Activated CD8-positive, alpha-beta memory T cell treated with anti-CD3 and anti-CD28 coated beads for 24 hours (primary cell): ENCODE results near the gene FAM174B.

ENCODE experiments used
- DNase-seq: peaks from one replicate; pipeline ENCODE4 v3.0.0-alpha.2; 2020

The FAM174B gene

DNA sequence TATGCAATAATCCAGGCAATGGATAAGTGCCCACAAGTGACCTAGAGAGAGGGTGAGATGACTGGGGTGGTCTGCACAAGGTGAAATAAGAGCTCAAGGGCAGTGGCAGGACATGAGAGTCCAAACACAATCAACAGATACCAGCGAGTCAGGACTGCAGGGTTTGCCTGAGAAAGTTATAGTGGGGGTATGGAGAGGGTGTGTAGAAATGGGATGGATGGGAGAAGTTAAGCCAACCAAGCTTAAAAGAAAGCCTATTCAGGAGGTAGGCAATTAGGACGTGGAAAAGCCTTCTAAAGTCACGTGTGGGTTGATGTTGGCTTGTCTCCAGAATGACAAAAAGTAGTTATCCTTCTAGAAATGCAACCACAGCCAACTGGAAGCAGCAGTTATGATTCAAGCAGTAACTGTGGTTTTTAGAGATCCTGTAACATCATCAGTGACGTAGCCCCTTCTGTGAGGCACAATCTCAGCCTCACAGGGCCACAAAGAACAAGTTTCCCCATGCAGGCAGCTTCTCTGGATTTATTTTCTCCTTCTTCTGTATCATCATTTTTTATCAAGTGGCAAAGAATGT, 56.1 kb downstream of the FAM174B start:
- no peak for DNase-seq

DNA sequence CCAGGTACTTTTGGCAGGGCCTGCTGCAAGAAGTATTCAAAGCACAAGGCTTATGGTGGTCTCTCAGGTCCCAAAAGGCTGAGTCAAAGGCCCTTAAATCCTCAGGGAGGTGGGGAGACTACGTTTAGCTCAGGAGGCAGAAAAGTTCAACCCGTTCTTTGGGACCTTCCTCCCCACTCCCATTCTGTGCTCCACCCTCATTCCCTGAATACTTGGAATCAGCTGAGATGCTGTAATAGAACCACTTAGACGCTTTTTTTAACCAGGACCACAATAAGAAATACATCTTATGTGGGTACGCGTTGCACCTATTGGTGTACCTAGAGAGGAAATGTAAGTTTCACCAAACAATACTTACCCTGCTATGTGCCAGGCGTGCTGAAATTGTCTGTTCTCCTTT, 58.0 kb downstream of the FAM174B start:
- DNase-seq, result no peak

DNA sequence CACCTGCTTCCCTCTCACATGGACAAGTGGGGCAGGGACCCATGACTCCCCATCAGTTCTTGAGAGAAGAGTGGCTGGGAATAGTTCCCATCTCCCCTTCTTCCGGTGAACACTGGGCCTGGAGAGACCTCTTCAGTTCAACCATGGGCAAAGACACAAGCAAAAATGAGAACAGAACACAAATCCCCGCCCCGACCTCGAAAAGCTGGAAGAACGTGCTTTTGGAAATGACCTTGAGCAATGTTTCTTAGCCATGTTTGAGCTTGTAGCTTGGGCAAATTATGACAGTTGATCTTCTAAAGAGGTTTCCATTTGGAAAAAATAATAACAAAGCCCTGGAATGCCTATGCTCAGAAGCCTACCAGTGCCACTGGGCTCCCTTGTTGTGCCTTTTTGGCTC, 59.0 kb downstream of the FAM174B start:
- DNase-seq, result no peak

DNA sequence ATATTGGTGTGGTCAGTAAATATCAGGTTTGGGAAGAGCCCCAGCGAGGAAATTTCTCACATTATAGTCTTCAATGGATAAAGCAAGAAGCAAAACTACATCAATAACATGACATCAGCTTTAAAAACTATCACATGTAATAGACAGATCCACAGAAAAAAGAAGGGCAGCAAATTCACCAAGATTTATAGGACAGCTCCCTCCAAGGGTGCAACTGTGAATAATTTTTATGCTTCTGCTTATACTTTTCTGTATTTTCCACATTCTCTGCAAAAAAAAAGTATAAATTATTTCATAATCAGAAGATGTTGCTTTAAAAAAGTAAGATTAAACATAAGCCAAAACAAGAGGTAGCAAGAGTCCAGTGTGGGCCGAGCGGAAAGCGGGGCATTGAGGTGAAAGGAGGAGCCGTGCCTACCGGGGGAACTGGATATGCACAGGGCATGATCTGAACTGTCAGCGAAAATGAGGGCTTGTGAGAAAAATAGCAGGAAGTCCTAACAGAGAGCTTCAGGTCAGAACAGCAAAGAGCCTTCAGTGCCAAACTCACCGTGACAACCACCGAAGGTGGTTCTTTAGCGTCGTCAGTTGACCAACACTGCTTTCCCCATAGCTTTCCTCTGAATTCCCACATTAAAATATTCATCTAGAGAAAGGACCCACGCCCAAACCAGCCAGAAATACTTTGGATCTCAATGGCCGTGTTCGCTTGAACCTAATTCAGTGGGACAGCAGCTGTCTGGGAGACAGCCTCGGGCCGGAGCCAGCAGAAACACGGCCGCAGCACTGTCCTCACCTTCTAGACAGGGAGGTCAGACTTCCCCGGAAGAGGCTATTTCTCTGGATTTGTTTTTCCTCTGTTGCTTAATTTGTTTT, 59.8 kb downstream of the FAM174B start:
- no peak for DNase-seq

DNA sequence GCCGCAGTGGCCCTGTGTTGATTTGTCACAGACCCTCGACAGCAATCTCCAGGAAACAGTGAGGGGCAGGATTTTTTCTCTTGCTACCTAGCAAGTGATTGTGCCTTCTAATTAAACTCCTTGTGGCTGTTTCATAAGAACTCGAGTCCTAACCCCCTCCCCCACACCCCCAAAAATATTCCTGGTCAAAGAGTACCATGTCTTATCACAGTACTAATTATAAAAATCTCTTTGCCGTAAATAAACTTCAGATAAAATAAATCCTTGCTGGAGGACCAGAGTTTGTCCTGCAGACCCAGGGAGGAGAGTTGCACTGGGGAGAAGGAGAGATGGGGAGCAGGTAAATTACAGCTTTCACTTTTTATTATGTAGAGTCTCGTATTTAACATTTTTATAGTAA, 64.3 kb downstream of the FAM174B start:
- DNase-seq, result no peak

DNA sequence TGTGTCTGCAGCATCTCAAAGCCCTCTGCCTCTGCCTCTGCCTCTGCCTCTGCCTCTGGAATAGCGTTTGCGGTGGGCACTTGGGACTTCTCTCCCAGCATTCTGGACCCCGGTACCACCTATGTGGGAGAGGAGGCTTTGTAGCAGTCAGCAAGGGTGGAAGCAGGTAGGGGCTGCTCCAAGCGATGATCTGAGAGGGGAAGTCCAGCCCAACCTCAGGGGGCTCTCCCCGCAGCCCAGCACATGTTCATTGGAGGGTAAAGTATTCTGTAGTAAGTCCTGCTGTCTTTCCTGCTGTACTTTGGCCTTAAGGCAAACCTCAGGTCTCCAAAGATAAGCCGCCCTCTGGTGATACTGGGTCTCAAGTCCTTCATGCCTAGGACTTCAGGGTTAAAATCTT, 68.6 kb downstream of the FAM174B start:
- no peak for DNase-seq

DNA sequence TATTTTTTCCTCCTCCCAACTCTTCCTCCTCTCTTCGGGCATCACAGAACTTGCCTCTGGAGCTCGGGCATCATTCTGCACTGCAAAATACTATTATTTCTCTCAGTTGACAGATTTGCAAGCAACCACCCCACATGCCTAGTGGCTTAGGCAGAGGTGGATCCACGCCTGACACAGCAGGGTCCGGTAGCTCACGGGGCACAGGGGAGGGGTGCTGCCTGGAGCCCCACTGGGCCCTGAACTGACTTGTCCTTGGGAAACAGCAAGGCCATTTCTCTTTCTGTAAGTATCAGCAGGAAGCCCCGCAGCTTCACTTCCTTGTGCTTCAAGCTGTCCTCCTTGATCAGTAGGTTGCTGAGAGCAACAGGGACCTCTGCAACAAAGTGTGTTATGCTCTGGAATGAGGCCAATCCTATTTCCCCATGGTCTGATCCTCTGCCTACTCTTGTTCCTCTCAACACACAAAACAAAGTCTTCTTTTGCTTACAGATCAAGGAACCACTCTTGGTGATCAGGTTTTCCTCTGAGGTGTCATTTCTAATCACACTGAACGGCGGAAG, 69.1 kb downstream of the FAM174B start:
- no peak for DNase-seq

DNA sequence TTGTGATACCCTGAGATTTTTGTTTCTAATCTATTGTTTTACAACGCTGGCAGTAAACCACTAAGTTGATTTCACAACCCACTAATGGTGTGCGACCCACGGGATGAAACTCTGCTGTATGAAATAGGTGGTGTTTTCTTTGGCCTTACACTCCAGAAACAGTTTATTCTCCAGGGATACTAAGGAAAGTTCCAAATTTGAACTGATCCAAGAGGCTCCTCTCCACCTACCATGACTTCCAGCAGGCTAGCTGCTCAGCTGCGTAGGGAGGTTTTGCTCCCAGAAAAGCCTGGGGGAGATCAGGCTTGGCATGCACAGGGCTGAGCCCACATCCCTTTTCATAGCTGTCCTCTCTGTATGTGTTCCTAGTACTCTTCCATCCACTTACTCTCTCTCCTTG, 71.5 kb downstream of the FAM174B start:
- no peak for DNase-seq

DNA sequence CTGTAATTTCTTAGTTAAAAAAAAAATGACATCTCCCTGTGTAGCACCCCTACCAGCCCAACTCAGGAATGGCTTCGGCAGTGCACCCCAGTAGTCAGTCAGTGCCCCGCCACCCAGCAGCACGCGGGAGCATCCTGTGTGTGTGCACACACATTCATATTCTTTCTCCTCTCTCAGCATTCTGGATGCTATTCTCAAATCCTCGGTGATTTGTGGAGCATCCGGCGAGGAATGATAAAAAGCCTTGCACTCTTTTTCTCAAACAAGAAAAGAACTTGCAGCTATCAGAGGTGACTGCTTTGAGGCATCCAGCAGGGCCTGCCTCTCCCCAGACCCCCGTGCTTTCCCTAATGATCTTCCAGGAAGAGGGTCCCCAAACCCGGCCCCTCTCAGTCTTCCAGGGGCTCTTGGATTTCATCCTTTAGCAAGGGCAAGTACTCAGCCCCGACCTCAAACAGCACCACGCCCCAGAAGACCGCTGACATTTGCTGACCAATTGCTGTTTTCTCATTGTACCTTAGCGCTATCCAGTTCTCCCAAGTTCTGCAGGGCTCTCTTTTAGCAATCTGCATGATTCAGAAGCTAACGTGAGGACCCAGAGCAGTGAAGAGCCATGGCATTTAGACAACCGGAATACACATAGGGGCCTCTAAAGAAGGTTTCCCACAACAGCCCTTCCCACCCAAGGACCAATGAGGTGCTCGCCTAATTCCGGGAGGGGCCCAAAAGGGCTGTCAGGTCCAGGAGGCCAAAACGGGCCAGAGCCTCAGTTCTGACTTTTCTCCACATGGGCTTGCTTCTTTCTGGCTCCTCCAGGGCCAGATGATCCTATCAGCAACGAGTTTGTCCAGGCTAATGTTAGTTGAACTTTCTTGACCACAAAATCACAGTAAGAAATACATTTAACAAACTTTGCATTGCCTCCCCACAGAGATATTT, 72.2 kb downstream of the FAM174B start:
- DNase-seq, result no peak

DNA sequence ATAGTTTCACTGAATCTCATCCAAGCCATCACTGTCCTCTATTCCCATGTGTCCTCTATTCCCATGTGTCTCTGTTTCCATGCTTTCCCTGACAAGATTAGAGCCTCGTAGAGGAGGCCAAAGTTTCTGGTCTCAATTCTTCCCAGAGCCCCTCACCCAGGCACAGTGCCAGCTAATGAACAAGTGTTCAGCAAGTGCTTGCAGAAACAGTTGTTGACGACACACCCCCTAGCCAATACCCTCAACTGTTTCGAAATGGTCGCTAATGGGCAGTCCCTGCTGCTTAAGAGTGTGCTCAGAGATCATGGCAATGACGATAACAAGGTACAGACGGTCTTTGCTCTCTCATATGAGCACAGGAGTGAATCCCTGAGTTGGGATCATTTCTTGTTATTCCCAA, 73.4 kb downstream of the FAM174B start:
- no peak for DNase-seq

DNA sequence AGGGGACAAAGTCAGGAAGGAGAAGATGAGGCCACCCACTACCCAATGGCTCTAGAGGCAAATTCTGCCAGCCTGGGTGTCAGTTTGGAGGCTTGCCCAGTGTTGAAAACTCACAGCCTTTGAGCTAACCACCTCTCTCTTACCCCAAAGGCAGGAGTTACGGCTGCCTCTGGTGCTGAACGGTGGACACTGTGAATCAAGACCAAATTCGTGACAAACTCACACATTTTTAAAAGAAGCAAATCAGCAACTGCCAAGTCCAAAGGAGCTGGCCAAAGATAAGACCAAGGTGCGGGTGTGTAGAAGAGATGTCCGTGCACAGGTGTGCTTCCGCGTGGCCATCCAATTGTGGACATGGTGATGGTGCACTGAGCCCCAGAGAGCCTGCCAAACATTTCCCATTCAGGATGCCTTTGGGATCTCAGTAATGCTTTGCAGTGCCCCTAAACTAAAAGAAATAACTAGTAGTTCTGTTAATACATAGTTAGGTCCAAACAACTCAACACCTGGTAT, 74.6 kb downstream of the FAM174B start:
- peak; percentile 13 for DNase-seq

DNA sequence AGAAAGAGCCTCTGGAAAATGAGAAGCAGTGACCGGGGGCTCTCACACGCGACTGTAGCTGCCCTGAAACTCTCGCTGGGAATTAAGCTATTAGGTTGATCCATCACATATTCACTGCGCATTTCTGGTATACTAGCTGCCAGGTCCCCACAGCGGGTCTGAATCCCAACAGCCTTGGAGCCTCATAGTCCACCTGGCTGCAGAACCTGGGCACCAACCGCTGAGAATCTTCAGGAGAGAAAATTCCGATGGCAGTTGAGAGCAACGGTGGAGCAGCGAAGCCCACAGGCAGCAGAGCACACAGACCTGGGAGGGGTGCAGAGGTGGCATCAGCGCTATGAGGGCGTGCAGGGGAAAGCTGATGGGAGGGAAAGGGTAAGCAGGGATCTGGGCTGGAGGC, 75.1 kb downstream of the FAM174B start:
- DNase-seq, result no peak

DNA sequence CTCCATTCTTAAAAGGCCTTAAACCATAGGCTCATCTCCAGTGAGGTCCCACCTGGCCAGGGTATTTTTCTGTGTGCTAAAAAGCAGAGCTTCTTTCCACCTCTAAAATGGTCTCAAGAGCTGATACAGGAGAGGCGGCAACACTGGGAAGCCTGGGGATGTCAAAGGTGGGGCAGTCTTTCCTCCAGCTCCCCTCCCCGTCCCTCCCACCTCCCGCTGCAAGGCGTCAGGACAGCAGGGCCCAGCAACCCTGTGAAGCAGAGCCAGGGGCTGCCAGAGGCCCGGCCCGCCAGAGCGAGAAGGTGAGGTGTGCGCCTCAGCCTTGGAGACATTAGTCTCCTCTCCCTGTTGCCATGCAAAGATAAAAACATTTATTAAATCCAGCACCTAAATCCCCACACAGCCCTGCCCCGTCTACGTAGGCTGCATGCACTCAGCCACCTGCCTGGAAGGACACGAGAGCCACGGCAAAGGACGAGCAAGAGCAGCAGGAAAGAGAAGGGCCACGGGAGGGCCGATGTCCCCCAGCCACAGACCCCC, 75.6 kb downstream of the FAM174B start:
- peak; percentile 45 for DNase-seq

DNA sequence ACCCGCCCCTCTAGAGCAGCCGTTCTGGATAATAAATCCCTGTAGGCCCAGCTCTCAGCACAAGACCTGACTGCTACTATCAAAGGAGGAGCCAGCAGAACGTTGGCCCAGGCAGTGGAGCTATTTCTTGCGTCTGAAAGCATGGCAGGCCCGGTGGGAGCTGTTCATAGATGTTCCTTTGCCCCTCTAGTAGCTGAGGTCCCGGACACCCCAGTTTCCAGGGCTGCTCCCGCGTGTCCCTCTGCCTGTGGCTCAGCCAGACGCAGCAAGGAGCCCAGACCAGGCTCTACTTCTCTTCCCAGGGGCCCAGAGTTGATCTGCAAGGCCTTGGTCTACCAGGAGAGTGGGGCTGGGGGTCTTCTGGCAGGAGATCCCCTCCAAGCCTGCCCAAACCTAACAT, 76.1 kb downstream of the FAM174B start:
- DNase-seq, result peak; percentile 28

DNA sequence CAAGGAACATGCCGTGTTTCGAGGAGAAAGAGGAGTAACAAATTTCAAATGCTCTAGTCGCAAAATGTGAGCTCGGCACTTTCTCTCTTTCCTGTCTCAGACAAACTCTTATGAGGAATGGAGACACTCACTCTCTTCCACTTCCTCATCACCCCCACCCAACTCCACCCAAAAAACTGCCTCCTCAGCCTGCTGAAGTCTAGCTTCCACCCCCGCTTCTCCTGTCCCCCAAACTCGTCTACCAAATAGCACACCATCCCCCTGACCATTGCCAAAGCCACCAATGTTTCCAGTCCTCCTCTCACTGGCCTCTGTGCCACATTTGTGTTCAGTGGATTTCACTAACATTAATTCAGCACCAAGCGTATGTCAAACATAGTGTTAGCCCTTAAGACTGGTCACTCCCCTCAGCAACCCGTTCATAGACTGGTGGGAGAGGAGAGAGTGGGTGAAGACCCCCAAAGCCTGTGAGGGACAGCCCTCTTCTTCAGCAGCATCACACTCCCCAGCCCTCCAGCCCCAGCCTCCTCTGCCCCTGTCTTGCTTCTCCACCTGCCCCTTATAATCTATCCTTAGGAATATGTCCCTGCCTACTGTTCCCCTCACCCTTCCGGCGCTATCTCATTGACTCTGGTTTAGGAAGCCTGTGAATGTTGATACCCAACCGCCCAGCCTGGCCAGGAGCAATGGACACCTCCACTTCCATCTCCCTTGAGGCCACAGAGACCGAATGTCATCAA, 77.3 kb downstream of the FAM174B start:
- DNase-seq, result peak; percentile 11

DNA sequence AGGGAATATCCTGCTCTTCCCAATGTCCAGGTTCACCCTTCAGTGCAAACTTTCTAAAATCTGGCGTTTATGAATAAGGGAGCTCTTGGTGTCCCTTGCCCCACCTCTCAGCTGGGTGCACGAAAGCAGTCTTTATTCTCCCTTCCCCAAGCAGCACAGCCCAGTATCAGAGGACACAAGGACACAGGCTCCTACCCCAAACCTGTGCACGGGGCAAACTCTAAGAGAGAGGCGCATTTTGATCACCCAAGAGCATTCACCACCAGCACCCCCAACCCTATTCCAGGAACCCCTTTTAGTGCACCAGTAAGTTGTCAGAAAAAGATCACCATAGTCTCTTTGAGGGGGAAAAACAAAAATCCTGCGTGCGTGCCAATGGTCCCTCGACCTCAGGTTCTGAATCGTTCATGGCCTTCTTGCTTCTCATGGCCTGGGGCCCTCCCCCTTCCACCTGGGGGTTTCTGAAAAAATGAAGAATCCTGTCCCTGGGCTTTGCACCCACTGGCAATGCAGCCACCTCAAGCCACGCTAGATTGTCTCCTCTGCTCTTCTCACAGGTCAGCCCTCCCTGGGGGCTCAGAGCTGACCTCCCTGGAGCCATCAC, 78.9 kb downstream of the FAM174B start:
- DNase-seq, result no peak

DNA sequence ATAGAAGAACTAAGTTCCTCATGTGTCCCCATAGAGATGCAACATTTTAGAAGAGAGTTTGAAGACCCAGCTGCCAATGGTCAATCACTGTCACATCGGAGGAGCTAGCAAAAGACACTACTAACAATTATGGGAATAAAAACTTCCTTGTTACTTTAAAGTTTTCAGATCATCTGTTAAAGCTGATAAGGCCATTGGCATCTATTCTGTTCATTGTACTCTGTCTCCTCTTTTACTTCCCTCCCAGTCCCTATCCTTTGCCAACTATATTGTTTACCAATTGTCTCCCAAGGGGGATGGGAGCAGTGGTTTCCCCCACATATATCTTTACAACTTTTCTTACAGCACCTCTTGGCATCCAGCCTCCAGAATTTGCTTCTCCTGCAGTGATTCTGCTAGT, 81.0 kb downstream of the FAM174B start:
- no peak for DNase-seq

DNA sequence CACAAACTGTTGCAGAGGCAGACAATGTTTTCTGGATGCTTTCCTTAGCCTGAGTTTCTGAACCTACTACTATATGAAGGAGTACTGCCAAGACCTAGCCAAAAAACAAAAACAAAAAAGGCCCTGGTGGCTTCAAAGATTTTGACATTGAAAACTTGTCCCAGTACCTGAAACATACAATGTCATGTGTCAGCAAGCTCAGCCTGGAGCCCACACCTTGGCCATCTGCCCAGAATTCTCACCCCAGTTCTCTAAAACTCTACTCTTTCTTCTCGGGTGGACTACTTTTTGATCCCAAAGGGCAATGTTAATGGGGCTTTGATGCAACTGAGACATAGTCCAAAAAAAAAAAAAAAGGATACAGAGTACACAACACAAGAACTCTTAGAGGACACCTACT, 81.4 kb downstream of the FAM174B start:
- no peak for DNase-seq

DNA sequence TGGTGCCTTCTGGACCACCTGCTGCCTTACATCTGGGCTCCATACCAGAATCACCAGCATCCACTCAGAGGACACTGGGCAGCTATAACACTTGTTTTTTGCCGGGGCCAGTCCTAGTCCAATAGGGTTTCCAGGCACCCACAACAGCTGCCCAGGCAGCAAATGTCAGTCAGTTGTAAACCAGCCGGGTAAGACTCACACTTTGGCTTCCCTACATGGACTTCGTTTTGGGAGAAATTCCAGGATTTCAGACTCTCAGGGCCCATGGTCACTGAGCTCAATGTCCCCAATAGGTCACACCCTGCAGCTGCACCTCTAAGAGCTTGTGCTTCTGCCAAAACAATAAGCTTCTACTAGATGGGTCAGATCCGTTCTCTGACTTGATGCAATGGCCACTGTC, 83.8 kb downstream of the FAM174B start:
- DNase-seq, result no peak

DNA sequence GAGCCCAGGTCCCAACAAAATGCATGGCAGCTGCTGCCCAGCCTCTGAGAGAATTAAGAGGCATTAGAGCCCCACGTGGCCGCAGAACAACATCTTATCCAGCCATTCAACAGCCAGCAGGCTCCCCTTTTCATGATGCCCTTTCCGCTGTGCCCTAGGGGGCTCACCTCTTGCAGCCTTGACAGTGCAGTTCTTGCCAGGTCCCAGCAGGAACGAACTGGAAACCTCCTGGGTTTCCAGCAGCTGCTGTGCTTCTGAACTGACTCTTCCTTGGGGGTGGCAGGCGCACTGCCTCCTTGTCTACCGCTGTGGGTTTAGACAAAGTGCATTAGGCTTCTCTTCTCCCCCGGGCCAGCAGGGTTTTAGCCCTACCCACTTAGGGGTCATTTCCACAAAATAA, 85.2 kb downstream of the FAM174B start:
- no peak for DNase-seq

DNA sequence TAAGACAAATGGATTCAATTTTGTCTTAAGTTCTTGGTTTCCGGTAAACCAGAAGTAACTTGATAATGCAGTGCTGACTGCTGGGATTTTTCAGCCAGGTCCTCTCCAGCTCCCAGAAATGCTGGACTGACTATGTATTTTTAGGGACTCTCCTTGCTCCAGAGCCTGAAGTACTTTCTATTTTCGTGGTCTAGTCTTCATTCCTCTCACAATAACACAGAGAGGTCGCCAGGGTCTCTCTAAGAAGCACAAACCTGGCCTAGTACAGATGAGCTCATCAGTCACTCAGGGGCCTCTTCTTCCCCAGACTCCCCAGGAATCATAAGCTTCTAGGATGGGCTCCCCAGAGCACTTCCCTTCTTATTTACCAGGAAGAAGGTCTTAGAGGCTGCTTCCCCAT, 85.8 kb downstream of the FAM174B start:
- DNase-seq, result no peak
